ENCODE results near the gene MTHFSD.

MTHFSD gene

GRCh38 chr16:86568677-86569623 lies 13.9 kb upstream of the MTHFSD start:
- no peak for DNase-seq (ENCODE audit: low read depth, low spot score)
- H3K4me3 ChIP-seq (ENCODE audit: low read depth, low read length) = peak overlapping the region; percentile 91
- POLR2A ChIA-PET = interaction anchor here (1.8 kb wide), 1 partner anchor 9 kb away, joined by 5 read pairs; no protein-coding TSS in a partner anchor
- CTCF ChIA-PET = interaction anchor here (16.0 kb wide), 1 partner anchor 492 kb away, joined by 309 read pairs; no protein-coding TSS in a partner anchor
- TF ChIP-seq, protein P1, sequence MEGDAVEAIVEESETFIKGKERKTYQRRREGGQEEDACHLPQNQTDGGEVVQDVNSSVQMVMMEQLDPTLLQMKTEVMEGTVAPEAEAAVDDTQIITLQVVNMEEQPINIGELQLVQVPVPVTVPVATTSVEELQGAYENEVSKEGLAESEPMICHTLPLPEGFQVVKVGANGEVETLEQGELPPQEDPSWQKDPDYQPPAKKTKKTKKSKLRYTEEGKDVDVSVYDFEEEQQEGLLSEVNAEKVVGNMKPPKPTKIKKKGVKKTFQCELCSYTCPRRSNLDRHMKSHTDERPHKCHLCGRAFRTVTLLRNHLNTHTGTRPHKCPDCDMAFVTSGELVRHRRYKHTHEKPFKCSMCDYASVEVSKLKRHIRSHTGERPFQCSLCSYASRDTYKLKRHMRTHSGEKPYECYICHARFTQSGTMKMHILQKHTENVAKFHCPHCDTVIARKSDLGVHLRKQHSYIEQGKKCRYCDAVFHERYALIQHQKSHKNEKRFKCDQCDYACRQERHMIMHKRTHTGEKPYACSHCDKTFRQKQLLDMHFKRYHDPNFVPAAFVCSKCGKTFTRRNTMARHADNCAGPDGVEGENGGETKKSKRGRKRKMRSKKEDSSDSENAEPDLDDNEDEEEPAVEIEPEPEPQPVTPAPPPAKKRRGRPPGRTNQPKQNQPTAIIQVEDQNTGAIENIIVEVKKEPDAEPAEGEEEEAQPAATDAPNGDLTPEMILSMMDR (IDR thresholded peaks at IDR 0.05; ENCODE audit: insufficient read depth, low read length, missing control alignments) = no peak

- CTCF ChIA-PET = interaction anchor here (1.0 to 16.0 kb wide), 3 partner anchors 113 to 493 kb away, joined by 5 to 309 read pairs (median 5); no protein-coding TSS in a partner anchor
- TF ChIP-seq, protein P1 (IDR thresholded peaks at IDR 0.05; ENCODE audit: insufficient read depth, low read length, missing control alignments) = peak; percentile 30
- DNase-seq (ENCODE audit: low read depth, low spot score) = no peak
- POLR2A ChIA-PET = interaction anchor here (0.9 to 1.8 kb wide), 4 partner anchors 8 to 97 kb away, joined by 3 to 7 read pairs (median 5); no protein-coding TSS in a partner anchor
- H3K4me3 ChIP-seq (ENCODE audit: low read depth, low read length) = peak overlapping the region; percentile 91
Measured at GRCh38 chr16:86567701-86568581, 12.9 kb upstream of the MTHFSD start.

DNA sequence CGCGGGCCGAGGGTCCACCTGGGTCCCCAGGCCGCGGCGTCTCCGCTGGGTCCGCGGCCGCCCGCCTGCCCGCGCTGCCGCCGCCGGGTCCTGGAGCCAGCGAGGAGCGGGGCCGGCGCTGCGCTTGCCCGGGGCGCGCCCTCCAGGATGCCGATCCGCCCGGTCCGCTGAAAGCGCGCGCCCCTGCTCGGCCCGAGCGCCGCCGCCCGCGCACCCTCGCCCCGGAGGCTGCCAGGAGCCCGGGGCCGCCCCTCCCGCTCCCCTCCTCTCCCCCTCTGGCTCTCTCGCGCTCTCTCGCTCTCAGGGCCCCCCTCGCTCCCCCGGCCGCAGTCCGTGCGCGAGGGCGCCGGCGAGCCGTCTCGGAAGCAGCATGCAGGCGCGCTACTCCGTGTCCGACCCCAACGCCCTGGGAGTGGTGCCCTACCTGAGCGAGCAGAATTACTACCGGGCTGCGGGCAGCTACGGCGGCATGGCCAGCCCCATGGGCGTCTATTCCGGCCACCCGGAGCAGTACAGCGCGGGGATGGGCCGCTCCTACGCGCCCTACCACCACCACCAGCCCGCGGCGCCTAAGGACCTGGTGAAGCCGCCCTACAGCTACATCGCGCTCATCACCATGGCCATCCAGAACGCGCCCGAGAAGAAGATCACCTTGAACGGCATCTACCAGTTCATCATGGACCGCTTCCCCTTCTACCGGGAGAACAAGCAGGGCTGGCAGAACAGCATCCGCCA lies 12.1 kb upstream of the MTHFSD start:
- H3K4me3 ChIP-seq (ENCODE audit: low read depth, low read length) = peak overlapping the region; percentile 91
- POLR2A ChIA-PET = interaction anchor here (0.9 to 1.8 kb wide), 6 partner anchors 9 to 496 kb away, joined by 3 to 9 read pairs (median 5); no protein-coding TSS in a partner anchor
- TF ChIP-seq, protein P1 (IDR thresholded peaks at IDR 0.05; ENCODE audit: insufficient read depth, low read length, missing control alignments) = no peak
- CTCF ChIA-PET = interaction anchor here (1.0 to 16.0 kb wide), 5 partner anchors 114 to 714 kb away, joined by 3 to 309 read pairs (median 5); no protein-coding TSS in a partner anchor
- DNase-seq (ENCODE audit: low read depth, low spot score) = no peak

GRCh38 chr16:86566601-86566965 lies 11.5 kb upstream of the MTHFSD start, which contains the start of gene FOXC2:
TSS of gene FOXC2 (plus strand) at chr16:86566829. CDS start at chr16:86567336, 507 bp downstream.
- no peak for DNase-seq (ENCODE audit: low read depth, low spot score)
- POLR2A ChIA-PET = interaction anchor here (1.2 to 1.8 kb wide), 4 partner anchors 9 to 496 kb away, joined by 5 to 9 read pairs (median 5); no protein-coding TSS in a partner anchor
- CTCF ChIA-PET = interaction anchor here (1.0 to 16.0 kb wide), 5 partner anchors 115 to 714 kb away, joined by 3 to 309 read pairs (median 5); no protein-coding TSS in a partner anchor

More at GRCh38 chr16:86566601-86566965, 11.5 kb upstream of the MTHFSD start, which contains the start of gene FOXC2:
- peak within 1 kb of the TSS; percentile 91 for H3K4me3 ChIP-seq (ENCODE audit: low read depth, low read length)
- TF ChIP-seq, protein P1 (IDR thresholded peaks at IDR 0.05; ENCODE audit: insufficient read depth, low read length, missing control alignments) = no peak

Data from AG04449 (cell line).